SU-DHL-6 (cell line): Measurements from ENCODE around the gene OR51M1.

Experiments used
- H2AFZ ChIP-seq: fragments of 200-600 bp; sonication (generic); 2 replicates; pipeline ENCODE4 v1.6.1; 2014; ENCODE audit warnings: low read depth, mild to moderate bottlenecking, moderate library complexity, mixed read lengths, antibody characterized with exemption, low read length; ENCODE audit not compliant: severe bottlenecking
- H3F3A ChIP-seq: fragments of 200-600 bp; shearing (Covaris generic); 2 replicates; pipeline ENCODE4 v1.6.0; 2016; ENCODE audit warnings: antibody characterized with exemption, mild to moderate bottlenecking; ENCODE audit not compliant: insufficient read depth
- H3K27ac ChIP-seq: fragments of 200-600 bp; sonication (generic); 2 replicates; pipeline ENCODE4 v1.5.1; 2016; ENCODE audit warnings: low read depth, mild to moderate bottlenecking, low read length, moderate library complexity, mixed read lengths
- H3K27me3 ChIP-seq: fragments of 200-600 bp; sonication (generic), shearing (Covaris generic); 2 replicates; pipeline ENCODE4 v1.6.0; 2014; ENCODE audit warnings: mild to moderate bottlenecking, low read length
- H3K36me3 ChIP-seq: fragments of 200-600 bp; sonication (generic); 2 replicates; pipeline ENCODE4 v1.6.1; 2014; ENCODE audit warnings: mild to moderate bottlenecking, low read length, mixed read lengths
- H3K4me2 ChIP-seq: fragments of 300-600, 200-600 bp; shearing (Covaris generic), sonication (generic); 2 replicates; pipeline ENCODE4 v1.6.0; 2014; ENCODE audit warnings: low read length, low read depth, mild to moderate bottlenecking; ENCODE audit not compliant: poor library complexity, severe bottlenecking
- H3K4me3 ChIP-seq: fragments of 200-600 bp; sonication (generic); 2 replicates; pipeline ENCODE4 v1.5.1; 2014; ENCODE audit warnings: antibody characterized with exemption, low read length, mild to moderate bottlenecking, mixed read lengths; ENCODE audit not compliant: insufficient read depth, poor library complexity, severe bottlenecking
- H3K79me2 ChIP-seq: fragments of 200-600 bp; sonication (generic); 2 replicates; pipeline ENCODE4 v1.6.1; 2014; ENCODE audit warnings: mild to moderate bottlenecking, low read length, moderate library complexity; ENCODE audit not compliant: insufficient read depth
- H3K9ac ChIP-seq: fragments of 200-600 bp; sonication (generic); 2 replicates; pipeline ENCODE4 v1.7.0; 2014; ENCODE audit warnings: mild to moderate bottlenecking, low read length
- H3K9me2 ChIP-seq: fragments of 200-600 bp; sonication (generic); replicated peaks from 2 replicates; pipeline ENCODE4 v1.6.1; 2014; ENCODE audit warnings: low read length; ENCODE audit not compliant: insufficient read depth
- H3K9me3 ChIP-seq: fragments of 200-600 bp; sonication (generic); 2 replicates; pipeline ENCODE4 v1.6.1; 2014; ENCODE audit warnings: low read length, mixed read lengths; ENCODE audit not compliant: insufficient read depth
- H4K20me1 ChIP-seq: fragments of 200-600 bp; sonication (generic); 2 replicates; pipeline ENCODE4 v1.6.1; 2014; ENCODE audit warnings: low read depth, mild to moderate bottlenecking, antibody characterized with exemption, low read length, moderate library complexity, mixed read lengths
- CTCF ChIP-seq: fragments of 200-600 bp; sonication (generic); IDR thresholded peaks from one replicate; pipeline ENCODE4 v1.5.1; 2017; ENCODE audit warnings: antibody characterized with exemption, mild to moderate bottlenecking, low read length, moderate library complexity; ENCODE audit not compliant: insufficient read depth, poor library complexity, severe bottlenecking
- EZH2phosphoT487 ChIP-seq: fragments of 200-600 bp; sonication (generic), shearing (Covaris generic); conservative IDR thresholded peaks from 2 replicates; pipeline ENCODE4 v1.6.1; 2018; ENCODE audit warnings: mild to moderate bottlenecking, antibody characterized with exemption, low read length, moderate library complexity, mixed read lengths

Gene OR51M1

GRCh38 chr11:5366856-5367255 is 16.8 kb upstream of the OR51M1 start:
- no peaks in the 10 kb centered on the region for H3K79me2 ChIP-seq
- H3K4me2 ChIP-seq, result no peak overlapping the region
- H3K9ac ChIP-seq, result no peak overlapping the region
- H3K27ac ChIP-seq, result no peak overlapping the region
- H3K4me3 ChIP-seq, result no peak overlapping the region
- no peaks in the 10 kb centered on the region for H3K27me3 ChIP-seq
- no peaks in the 10 kb centered on the region for H3K9me3 ChIP-seq
- no peaks in the 10 kb centered on the region for H4K20me1 ChIP-seq
- no peaks in the 10 kb centered on the region for H3K9me2 ChIP-seq
- no peaks in the 10 kb centered on the region for H3K36me3 ChIP-seq
- no peaks in the 10 kb centered on the region for H3F3A ChIP-seq
- no peak for TF ChIP-seq EZH2phosphoT487
- TF ChIP-seq CTCF, result no peak
- H2AFZ ChIP-seq, result no peak overlapping the region

- H3K27ac ChIP-seq, result no peak overlapping the region
- no peaks in the 10 kb centered on the region for H3F3A ChIP-seq
- no peak overlapping the region for H3K4me2 ChIP-seq
These were observed 16.1 kb upstream of the OR51M1 start for GRCh38 chr11:5367448-5368074.

GRCh38 chr11:5368502-5369043 is 15.0 kb upstream of the OR51M1 start:
- TF ChIP-seq EZH2phosphoT487 (no peak), CTCF (no peak)
- H3K9ac ChIP-seq, result no peak overlapping the region
- no peaks in the 10 kb centered on the region for H3K36me3 ChIP-seq
- no peak overlapping the region for H3K4me2 ChIP-seq
- H3K27me3 ChIP-seq, result no peaks in the 10 kb centered on the region
- H3F3A ChIP-seq, result no peaks in the 10 kb centered on the region
- H4K20me1 ChIP-seq, result no peaks in the 10 kb centered on the region
- no peaks in the 10 kb centered on the region for H3K79me2 ChIP-seq
- no peak overlapping the region for H3K4me3 ChIP-seq
- no peak overlapping the region for H2AFZ ChIP-seq
- no peak overlapping the region for H3K27ac ChIP-seq
- no peaks in the 10 kb centered on the region for H3K9me3 ChIP-seq
- H3K9me2 ChIP-seq, result no peaks in the 10 kb centered on the region

More at GRCh38 chr11:5367448-5368074, 16.1 kb upstream of the OR51M1 start:
- Histone ChIP-seq H3K9me3 (no peaks in the 10 kb centered on the region), H2AFZ (no peak overlapping the region), H3K27me3 (no peaks in the 10 kb centered on the region), H4K20me1 (no peaks in the 10 kb centered on the region), H3K9ac (no peak overlapping the region), H3K4me3 (no peak overlapping the region), H3K9me2 (no peaks in the 10 kb centered on the region), H3K36me3 (no peaks in the 10 kb centered on the region), H3K79me2 (no peaks in the 10 kb centered on the region)
- TF ChIP-seq CTCF, result no peak
- TF ChIP-seq EZH2phosphoT487, result no peak
